Lower leg skin (tissue), 3 donors: ENCODE measurements around the gene TSG101.

Experiments used
- POLR2A ChIP-seq, 2 donors: fragments of 450-650 bp; IDR thresholded peaks; one replicate each; pipeline ENCODE4 v1.6.1; 2016 to 2017; ENCODE audit warnings: antibody characterized with exemption in 2 of 2, mild to moderate bottlenecking in 1 of 2, moderate library complexity in 1 of 2
- TF ChIP-seq, protein P1 (sequence below), 3 donors: fragments of 450-650 bp; IDR thresholded peaks; one replicate each; pipeline ENCODE4 v1.5.1; 2016; ENCODE audit warnings: antibody characterized with exemption in 3 of 3, mild to moderate bottlenecking in 3 of 3, moderate library complexity in 2 of 3

DNA sequence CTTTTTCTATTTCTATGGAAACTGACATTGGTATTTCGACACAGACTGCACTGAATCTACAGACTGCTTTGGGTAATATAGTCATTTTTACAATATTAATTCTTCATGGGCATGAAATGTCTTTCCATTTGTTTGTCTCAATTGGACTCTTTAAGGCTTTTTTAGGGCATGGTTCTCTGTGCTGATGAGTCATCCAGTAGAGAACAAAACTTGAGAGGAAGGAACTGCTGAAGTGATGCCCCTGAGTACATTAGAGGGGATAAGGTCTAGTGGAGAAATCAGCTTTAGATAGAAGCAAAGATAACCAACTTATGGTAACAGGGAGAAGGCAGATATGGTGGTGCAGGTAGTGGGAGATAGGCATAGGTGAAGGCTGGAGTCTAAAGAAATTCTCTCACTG lies 25.1 kb downstream of the TSG101 start:
- TF ChIP-seq, protein P1, sequence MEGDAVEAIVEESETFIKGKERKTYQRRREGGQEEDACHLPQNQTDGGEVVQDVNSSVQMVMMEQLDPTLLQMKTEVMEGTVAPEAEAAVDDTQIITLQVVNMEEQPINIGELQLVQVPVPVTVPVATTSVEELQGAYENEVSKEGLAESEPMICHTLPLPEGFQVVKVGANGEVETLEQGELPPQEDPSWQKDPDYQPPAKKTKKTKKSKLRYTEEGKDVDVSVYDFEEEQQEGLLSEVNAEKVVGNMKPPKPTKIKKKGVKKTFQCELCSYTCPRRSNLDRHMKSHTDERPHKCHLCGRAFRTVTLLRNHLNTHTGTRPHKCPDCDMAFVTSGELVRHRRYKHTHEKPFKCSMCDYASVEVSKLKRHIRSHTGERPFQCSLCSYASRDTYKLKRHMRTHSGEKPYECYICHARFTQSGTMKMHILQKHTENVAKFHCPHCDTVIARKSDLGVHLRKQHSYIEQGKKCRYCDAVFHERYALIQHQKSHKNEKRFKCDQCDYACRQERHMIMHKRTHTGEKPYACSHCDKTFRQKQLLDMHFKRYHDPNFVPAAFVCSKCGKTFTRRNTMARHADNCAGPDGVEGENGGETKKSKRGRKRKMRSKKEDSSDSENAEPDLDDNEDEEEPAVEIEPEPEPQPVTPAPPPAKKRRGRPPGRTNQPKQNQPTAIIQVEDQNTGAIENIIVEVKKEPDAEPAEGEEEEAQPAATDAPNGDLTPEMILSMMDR (IDR thresholded peaks at IDR 0.05), result no peak
- no peak for TF ChIP-seq POLR2A (IDR thresholded peaks at IDR 0.05)
